Activated effector memory CD4-positive, alpha-beta T cell treated with anti-CD3 and anti-CD28 coated beads, Interleukin-2, amount 50 U/mL, for 16 hours (primary cell): ENCODE measurements around the gene VENTX.

Source experiments
- DNase-seq: peaks from one replicate; pipeline ENCODE4 v3.0.0-alpha.2; 2020

The VENTX gene

GRCh38 chr10:133239990-133240389 is 2.3 kb downstream of the VENTX start:
- DNase-seq = no peak

GRCh38 chr10:133241501-133242205 is 4.0 kb downstream of the VENTX start:
- no peak for DNase-seq

- DNase-seq = no peak
Observed at GRCh38 chr10:133242611-133243356, 5.1 kb downstream of the VENTX start.

GRCh38 chr10:133243593-133243992 is 5.9 kb downstream of the VENTX start:
- no peak for DNase-seq

- DNase-seq = no peak
Observed at GRCh38 chr10:133245439-133246235, 8.0 kb downstream of the VENTX start.

GRCh38 chr10:133246236-133246626 is 8.6 kb downstream of the VENTX start:
- DNase-seq = no peak

GRCh38 chr10:133247681-133248333 is 10.2 kb downstream of the VENTX start:
- DNase-seq = no peak

- no peak for DNase-seq
Observed at GRCh38 chr10:133248334-133248715, 10.7 kb downstream of the VENTX start.

- no peak for DNase-seq
Observed at GRCh38 chr10:133249094-133249780, 11.6 kb downstream of the VENTX start.

GRCh38 chr10:133249975-133250754 is 12.5 kb downstream of the VENTX start:
- DNase-seq = no peak

GRCh38 chr10:133251388-133252222 is 13.9 kb downstream of the VENTX start:
- no peak for DNase-seq

- no peak for DNase-seq
Observed at GRCh38 chr10:133252223-133252552, 14.5 kb downstream of the VENTX start.

GRCh38 chr10:133253361-133253955 is 15.8 kb downstream of the VENTX start:
- no peak for DNase-seq

- no peak for DNase-seq
Observed at GRCh38 chr10:133254421-133255120, 16.9 kb downstream of the VENTX start.

GRCh38 chr10:133255323-133255722 is 17.7 kb downstream of the VENTX start:
- no peak for DNase-seq

GRCh38 chr10:133257489-133258065 is 19.9 kb downstream of the VENTX start:
- DNase-seq = no peak

- peak; percentile 76 for DNase-seq
Observed at GRCh38 chr10:133258066-133258817, 20.6 kb downstream of the VENTX start.

GRCh38 chr10:133258818-133259601 is 21.4 kb downstream of the VENTX start:
- peak; percentile 93 for DNase-seq
